Smooth muscle cell of the brain vasculature (primary cell): ENCODE data around the gene FRY.

Experiments
- DNase-seq: peaks from one replicate; pipeline ENCODE4 v3.0.0-alpha.2; 2012; ENCODE audit warnings: low read depth, low spot score

The FRY gene

DNA sequence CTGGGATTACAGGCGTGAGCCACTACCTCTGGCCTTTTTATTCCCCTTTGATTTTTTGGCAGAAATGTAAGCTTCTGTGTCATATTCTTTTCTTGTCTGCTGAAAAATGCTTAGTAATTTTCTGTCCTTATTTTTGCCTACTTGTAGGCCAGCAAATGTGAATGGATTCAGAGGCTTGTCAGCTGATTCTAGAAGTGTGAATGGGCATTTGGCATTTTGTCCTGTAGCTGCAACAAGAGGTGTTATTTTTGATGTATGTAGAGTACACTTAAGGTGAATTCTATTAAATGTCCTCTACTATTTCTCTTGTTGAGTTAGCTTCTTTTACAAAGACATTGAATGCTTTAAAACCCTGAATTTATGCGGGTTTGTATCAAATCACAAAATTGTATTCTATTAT, 50.0 kb downstream of the FRY start:
- no peak for DNase-seq

DNA sequence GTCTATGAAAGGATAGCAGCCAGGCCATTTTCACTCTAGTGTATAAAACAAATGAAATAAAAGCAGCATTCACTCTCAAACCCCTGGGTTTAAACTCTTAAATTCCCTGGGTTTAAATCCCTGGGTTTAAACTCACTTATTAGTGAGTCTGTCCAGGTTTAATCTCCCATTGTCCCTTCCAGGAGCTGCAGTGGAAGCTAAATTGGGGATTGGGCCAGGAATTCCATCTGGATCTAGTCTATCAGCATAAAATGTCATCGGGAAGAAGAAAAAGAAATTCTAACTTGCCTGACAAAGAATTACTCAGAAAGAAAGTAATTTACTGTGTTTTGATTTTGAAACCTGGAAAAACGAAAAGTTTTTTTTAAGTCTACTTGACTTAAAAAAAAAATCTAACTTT, 54.8 kb downstream of the FRY start:
- no peak for DNase-seq

DNA sequence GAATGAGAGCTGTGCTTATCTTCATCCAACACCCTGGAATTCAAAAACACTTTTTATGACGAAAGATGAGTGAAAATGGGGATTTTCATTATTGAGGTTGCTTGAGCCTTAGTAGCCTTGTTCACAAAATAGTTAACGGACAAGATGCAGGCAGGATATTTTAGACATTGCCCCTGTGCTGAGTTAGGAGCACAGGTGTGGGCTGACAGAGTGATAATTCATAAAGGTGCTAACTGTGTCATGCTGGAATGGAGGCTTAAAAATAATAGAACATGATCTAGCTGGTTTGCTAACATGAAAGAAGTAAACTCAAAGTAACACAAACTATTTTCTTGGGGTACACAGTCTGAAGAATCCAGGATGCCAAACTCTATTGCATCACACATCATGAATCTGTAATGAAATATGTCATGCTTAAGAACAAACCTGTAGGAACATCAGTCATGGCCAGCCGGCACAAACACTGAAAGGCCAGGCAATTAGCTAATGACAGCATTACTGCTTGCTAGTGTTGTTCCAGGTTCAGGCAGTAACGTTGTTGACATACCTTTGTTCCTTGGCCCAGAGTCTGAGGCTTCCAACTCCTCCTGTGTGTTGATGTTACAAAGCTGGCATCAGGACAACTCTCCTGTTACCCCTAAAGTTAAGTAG, 55.3 kb downstream of the FRY start:
- no peak for DNase-seq

DNA sequence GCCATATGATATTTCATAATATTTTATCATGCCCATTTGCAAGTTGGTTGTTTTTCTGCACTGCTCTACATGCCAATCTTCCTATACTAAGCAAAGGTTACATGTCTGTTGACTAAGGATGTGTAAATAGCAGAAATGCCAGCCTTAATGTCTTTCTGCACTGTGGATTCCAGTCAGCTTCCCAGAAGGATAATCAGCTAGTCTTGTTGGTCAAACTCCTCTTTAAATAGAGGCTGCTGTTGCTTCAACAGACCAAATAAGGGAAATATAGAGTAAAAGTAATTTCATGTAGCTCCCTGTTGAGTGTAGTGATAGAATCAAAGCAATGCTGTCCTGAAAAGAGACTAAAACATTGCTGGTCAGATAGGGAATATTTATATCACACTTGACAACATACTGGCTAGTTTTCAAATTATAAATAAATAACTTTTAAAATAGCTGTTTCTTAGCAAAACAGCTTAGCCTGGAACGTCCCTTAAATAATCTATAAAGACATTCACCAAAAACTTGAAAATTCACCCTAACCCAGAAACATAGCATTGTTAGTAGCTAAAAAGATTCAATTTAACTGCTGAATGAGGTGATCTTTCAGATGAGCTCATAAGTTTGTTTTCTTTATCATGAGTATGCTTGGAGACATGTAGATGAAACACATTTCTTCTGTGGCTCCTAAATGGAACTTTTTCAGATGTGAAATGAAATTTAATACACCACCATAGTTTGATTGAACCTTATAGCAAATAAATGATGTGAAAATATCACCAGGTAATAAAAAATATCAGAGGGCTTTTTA, 56.6 kb downstream of the FRY start:
- no peak for DNase-seq

DNA sequence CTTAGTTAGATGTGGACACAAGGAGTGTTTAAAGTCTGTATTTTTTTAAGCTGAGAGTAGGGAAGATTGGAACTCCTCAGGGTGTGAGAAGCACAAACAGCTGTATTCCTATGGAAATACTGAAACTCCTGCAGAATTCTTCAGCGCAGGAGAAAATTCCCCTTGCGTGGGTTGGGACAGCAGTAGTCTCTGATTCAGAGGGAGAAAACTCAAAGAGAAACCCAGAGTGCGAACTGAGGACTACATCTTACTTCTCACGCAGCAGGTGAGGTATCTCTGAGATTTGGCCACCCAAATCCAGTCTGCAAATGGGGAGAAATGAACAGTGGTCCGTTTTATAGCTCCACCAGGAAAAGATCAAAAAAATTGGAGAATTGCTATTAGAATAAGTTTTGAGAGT, 60.9 kb downstream of the FRY start:
- DNase-seq, result no peak

DNA sequence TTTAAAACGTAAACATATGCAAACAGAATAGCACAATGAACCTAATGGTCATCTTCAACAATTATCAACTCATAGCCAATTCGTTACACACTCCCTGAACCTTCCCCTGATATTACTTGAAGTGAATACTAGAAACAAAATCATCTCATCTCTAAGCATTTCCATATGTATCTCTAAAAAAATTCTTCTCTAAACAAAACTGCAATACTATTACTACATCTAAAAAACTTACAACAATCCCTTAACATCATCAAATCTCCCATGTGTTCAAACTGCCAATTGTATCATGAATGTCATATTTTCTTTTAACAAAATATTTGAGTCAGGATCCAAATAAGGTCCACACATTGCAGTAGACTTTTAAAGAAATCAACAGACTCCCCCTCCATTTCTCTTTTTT, 61.4 kb downstream of the FRY start:
- no peak for DNase-seq

DNA sequence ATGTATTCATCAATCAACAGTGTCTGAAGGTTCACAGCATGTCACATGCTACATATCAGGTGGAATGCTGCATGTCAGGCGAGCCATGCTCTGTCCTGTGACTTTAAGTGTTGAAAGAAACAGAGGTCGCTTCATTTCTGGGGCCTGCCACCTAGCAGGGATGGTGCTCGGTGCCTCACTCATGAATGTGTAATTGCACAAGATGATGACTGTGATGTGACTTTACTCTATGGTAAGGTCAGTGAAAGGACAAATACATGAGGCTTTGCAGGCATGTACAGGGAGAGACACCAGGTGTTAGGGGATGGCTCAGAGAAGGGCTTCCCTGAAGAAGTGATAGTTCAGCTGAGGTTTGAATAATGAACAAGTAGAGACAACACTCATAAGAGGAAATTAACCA, 66.7 kb downstream of the FRY start:
- no peak for DNase-seq

DNA sequence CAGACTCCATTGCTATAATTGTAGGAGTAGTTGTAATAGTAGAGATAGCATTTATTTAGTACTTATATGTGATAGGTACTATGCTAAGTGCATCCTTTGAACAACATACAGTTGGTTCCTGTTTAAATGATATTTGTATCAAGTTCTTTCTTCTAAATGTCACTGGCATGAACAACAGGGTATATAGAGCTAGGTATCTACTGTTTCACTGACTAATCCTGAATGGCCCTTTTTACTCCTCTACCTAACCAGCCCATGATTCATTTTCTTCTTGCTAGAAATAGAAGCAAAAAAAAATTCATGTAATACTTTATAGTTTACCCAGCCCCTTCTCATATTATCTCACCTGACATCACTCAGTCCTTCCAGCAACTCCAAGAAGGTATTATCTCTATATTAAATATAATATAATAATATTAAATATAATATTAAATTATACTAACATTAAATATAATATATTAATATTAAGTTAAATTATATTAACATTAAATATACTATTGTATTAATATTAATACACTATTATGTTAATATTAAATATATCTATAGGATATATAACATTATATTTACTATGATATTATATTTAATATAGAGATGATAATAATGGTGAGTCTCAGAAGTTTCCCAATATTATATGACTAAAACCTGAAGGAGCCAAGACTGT, 74.2 kb downstream of the FRY start:
- DNase-seq, result no peak

DNA sequence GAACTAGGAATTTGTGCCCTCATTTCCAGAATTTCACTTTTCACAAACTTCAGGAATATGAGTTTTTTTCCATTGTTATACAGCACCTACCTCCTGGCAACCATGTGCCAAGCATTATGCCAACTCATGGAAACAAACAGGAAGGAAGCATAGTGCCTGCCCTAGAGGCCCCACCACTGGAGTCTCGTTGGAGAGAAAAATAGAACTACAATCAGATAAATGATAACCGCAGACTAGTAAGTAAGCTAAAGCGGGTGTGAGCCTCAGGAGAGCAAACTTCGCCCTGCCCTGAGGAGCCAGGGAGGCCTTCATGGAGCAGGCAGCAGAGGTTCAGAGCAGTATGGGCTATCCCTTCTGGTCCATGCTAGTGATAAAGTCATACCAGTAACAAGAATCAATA, 75.9 kb downstream of the FRY start:
- no peak for DNase-seq

DNA sequence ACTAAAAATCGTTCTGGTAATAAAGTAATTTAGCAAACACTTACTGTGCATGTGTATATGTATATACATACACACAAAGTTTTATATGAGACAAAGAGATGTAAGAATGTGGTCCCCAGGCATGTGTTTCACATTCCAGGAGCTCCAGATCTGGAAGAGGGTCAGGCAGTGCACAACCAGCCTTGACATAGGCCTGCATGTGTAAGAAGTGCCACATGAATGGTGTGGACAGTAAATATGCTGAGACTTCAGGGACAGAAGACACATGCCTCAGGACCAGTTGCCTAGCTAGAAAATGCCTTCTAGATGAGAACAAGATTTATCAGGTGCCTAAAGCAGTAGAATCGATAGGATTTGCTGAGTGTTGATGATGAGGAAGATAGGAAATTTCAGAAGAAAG, 76.4 kb downstream of the FRY start:
- no peak for DNase-seq

DNA sequence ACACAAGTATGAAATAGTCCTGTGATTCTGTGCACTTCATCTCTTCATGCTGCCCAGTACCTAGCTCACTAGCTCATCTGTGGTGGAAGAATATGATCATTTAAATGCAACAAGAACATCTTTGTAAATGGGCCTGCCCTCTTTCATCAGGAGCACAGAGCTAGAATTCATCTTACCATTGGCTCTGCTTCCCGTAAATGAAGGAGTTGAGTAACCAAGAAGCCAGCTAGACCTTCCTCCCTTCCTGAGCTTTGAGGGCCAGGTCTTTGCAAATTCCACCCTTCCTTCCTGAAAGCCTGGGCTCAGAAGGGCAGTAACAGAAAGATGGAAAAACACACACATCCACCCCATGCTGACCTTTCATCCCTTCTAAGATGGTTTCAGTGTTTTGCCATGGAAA, 82.0 kb downstream of the FRY start:
- no peak for DNase-seq

DNA sequence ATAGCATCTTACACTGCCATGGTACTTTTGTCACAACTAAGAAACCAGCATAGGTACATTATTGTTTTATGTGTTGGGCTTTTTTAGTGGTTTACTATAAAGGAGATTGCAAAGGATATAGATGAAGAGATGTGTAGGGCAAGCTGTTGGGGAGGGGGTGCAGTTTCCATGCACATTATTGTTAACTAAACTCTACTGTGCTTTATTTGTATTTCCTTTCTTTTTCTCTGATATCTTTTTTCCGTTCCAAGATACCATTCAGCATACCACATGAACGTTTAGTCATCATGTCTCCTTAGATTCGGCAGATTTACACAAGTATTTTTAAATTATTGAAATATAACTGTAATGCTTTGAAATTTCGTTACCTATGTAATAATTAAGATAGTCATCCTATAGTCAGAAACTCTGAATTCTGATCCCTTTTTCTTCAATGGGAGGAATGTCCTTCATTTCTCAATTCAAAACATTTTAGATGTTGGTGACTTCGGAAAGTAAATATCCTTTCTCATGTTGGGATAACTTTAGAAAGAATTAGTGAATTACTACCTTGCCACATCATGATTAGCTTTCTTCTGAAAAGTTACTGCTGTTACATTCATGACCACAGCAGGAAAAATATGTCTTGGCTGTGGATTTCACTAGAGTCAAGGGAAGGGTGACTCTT, 82.8 kb downstream of the FRY start:
- DNase-seq, result no peak

DNA sequence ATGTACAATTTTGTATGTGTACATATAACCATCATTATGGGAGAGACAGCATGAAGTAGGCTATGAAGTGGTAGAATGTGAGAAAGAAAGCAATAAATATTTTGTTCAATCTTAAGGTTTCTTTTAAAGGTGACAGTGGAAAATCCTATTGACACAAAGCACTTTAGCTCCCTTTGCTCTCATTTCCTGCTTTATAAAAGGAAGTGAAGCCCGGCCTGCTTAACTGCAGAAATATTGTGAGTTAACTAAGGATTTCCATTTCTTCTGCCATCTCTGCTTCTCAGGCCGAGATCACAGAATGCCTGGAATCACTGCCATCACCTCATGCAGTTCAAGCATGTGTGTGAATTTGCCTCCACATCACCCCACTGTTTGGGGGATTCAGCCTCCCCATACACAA, 83.5 kb downstream of the FRY start:
- DNase-seq, result no peak

DNA sequence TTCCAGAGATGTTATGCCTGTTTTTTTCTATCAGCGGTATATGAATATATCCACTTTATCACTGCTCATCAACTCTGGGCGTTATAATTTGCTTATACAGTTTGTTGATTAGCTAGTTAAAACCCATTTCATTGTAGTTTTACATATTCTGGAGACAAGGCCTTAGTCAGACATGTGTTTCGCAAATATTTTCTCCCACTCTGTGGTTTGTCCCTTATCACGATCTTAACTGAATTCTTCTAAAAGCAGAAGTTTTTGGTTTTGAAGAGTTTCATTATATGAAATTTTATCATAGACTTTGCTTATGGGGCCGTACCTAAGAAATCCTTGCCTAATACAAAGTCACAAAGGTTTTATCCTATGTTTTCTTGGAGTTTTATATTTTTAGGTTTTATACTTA, 84.6 kb downstream of the FRY start:
- no peak for DNase-seq

DNA sequence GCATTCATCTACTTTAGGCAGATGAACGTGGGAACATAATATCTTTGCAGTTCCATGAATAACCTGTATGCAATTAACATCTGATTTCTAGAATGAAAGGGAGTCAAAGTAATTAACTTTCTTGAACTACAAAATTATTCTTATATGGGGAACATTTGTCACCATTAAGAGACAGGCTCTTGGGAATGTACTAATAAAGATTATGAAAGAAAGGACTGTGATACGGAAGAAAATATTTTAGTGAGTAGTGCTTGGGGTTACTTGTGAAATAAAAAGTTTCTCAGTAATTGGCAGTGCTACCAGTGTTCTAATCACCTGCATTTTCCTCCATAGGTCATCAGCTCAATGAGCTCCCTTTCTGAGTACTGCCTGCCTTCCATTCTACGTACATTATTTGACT, 85.4 kb downstream of the FRY start:
- no peak for DNase-seq

DNA sequence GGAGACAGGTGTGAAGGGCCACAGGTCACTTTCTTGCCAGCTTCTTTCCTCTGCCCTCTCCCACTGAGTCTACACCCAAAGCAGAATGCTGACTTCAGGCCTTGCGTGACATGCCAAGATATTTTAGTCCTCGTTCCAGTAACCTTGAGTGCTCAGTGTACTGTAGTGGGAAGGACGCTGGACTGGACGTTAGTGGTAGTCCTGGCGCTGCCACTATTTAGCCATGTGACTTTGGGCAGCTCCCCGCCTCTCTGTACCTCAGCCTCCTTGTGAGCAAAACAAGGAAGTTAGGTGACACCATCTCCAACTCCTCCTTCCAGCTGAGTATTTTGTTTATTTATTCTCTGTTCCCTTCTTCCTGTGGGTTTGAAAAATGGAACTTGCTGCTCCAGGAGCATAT, 86.1 kb downstream of the FRY start:
- DNase-seq, result no peak

DNA sequence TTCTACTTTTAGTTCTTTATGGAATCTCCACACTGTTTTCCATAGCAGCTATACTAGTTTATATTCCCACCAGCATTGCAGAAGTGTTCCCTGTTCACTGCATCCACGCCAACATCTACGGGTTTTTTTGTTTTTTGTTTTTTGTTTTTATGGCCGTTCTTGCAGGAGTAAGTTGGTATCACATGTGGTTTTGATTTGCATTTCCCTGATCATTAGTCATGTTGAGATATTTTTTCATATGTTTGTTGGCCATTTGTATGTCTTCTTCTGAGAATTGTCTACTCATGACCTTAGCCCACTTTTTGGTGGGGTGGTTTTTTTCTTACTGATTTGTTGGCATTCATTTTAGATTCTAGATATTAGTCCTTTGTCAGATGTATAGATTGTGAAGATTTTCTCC, 89.7 kb downstream of the FRY start:
- no peak for DNase-seq

DNA sequence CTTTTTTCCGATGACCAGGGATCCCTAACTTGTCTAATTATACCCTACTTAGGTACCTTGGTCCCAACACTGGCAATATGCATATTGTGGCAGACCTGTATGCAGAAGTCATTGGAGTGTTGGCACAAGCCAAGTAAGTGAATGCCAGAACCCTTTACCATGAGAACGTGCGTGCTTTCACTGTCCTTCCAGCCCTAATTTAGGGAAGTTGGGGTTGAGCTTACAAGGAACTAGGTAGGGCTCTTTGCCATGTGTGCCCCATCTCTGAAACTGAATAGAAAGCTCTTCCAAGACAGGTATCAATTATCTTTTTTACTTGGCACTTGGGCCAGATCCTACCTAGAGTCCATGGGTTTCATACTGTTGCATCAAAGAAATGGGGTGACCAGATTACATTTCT, 93.2 kb downstream of the FRY start:
- DNase-seq, result no peak

DNA sequence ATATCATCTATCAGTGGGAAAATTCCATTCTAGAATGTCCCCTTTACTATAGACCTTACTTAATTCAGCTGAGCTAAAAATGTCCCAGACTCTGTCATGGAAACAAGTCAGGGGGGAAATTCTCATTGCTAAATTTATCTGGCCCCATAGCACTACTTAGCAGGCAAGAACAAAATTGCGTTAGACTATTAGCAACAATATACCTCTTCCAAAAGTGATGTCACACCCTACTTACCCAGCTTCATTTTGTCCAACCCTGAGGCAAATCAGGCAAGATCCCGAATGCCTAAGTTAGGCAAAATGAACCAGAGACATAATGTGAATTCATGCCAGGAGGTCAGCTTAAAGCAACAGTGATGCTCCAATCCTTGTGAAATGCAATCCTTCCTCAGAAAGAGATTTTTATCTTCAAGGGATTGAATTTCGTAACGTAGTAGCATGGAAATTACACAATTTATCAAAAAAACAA, 93.7 kb downstream of the FRY start:
- DNase-seq, result no peak

DNA sequence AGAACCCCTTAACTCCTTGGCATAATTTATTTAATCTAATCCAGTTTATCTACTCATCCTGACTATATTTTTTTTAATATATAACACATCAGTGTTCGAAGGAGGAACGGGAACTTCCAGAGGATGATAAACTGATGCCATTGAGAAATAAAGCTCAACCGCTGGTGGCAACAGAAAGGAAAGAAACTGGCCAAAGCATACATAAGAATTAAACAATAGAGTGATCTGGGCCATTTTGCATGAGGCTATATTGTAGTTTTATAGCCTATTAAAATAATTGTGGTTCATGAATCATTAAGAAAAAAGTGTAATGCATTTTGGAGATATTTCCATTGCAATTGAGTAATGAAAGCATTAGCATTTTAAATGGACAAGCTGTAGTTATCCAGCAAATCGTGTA, 94.2 kb downstream of the FRY start:
- DNase-seq, result no peak

DNA sequence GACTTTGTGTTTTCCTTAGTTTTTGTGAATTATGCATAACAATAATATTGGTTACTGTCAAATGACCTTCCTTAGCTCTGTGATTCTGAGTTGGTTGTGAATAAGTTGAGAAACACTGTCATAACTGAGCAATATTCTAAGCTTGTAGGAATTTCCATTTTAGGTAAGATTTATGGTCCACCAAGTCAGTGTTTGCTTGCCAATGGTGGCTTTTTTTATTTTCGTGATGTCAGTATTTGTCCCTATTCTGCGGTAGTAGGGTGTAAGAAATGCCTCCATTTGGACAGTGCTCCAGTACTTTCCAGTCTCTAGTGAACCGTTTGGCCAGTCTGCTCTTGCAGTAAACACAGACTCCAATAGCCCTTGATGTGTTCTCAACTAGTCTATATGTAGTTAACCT, 94.7 kb downstream of the FRY start:
- no peak for DNase-seq

DNA sequence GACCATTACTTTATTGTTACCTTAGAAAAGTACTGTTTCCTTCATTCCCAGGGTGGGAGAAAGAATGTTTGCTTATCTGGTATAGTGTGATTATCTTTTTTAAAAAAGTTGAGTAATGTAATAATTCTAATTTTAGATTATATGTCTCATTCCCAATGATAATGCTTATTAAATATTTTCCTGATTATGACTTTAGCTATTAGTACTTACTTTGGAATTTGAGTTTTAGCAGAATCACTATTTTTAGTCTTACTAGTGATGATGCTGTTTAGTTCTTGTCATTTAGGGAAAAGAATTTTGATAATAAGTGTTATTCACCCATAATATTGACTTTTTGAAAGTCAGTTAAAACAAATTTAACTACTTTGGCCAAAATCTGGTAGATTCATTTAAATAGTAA, 95.2 kb downstream of the FRY start:
- DNase-seq, result no peak

DNA sequence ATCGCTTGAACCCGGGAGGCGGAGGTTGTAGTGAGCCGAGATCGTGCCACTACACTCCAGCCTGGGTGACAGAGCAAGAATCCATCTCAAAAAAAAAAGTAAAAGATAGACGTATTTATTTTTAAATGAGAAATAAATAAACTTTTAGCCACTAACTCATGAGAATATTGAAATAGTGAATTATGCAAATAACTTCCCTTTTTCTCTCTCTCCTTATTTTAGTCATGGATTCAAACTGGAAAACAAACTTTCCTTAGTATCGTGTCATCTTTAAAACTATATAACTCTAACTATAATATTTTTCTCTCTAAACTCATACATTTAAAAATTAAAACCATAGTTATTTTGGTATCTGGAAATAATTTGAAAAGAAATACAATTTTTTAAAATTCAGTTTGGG, 96.1 kb downstream of the FRY start:
- DNase-seq, result no peak
